DMS53 treated with DMSO at 0.1 percent for 48 hours (cell line): ENCODE measurements around the gene FOXF2.

ENCODE experiments used
- DNase-seq: peaks from one replicate; lab custom pipeline; 2025; ENCODE audit not compliant: unreplicated experiment; lab: John Stamatoyannopoulos, UW

FOXF2 gene

DNA sequence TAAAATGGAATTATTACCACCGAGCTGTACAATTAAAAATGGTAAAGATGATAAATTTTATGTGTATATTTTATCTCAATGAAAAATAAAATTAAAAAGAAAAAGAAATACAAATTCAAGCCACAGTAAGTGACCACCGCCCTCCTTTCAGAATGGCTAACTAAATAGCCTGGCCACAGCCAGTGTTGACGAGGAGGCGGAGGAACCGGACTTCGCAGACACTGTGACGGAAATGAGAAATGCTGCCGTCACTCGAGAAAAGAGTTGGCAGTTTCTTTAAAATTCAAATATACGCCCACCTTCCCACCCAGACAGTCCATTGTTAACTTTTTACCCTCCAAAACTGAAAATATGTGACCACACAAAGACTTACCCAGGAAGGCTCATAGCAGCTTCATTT, 50.0 kb downstream of the FOXF2 start:
- no peak for DNase-seq

DNA sequence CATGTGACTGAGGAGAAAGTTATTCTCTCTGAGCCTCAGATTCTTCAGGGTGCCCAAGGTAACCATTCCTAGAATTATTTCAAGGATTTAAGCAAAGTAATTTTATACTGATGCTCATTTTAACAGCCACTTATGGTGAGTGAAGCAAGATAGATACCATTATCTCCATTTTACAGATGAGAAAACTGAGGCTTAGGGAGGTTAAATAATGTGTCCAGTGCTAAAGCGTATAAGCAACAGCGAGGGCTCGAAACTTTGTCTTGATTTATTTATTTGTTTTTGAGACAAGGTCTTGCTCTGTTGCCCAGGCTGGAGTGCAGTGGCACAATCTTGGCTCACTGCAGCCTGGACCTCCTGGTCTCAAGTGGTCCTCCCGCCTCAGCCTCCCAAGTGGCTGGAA, 53.6 kb downstream of the FOXF2 start:
- no peak for DNase-seq
